Measurements from ENCODE around the gene GREB1L.

DNA sequence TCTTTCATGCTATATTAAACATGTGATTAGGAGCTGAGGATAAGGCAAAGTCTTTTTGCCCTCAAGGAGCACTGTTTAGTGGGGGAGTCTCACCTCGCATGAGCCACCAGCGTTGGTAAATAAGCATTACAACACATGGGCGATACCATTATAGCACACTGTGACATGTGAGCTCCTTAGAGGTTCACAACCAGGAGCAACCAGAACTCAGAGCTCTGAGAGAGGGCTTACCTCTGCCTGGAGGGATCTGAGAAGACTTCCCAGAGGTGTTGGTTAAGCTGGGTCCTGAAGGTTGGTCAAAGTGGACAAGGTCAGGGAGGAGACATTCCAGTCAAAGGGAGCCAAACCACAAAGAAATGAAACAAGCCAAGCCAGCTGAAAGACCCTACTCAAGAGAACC, 199.6 kb downstream of the GREB1L start:
- TF ChIP-seq, protein P1, sequence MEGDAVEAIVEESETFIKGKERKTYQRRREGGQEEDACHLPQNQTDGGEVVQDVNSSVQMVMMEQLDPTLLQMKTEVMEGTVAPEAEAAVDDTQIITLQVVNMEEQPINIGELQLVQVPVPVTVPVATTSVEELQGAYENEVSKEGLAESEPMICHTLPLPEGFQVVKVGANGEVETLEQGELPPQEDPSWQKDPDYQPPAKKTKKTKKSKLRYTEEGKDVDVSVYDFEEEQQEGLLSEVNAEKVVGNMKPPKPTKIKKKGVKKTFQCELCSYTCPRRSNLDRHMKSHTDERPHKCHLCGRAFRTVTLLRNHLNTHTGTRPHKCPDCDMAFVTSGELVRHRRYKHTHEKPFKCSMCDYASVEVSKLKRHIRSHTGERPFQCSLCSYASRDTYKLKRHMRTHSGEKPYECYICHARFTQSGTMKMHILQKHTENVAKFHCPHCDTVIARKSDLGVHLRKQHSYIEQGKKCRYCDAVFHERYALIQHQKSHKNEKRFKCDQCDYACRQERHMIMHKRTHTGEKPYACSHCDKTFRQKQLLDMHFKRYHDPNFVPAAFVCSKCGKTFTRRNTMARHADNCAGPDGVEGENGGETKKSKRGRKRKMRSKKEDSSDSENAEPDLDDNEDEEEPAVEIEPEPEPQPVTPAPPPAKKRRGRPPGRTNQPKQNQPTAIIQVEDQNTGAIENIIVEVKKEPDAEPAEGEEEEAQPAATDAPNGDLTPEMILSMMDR (conservative IDR thresholded peaks at IDR 0.05 in 1 of 2, IDR thresholded peaks at IDR 0.05 in 1 of 2; ENCODE audit: extremely low read depth in 1 of 2, insufficient read depth in 1 of 2, low read depth in 1 of 2, low read length in 2 of 2), result no peak
- TF ChIP-seq EZH2 (IDR thresholded peaks at IDR 0.05; ENCODE audit: borderline replicate concordance, low read length), result no peak

Data from mammary epithelial cell (primary cell).